HK-2 (cell line): ENCODE results near the gene SMIM9.
"Not testable (repeated sequence)": the region's sequence is repeated elsewhere in the genome, so short reads cannot be mapped to it uniquely, and the experiment has no call there.

Source experiments
- DNase-seq: peaks from one replicate; pipeline ENCODE4 v3.0.0-alpha.2; 2018; ENCODE audit not compliant: unreplicated experiment

The SMIM9 gene

GRCh38 chrX:154834562-154834961 is at the start of gene SMIM9:
TSS of gene SMIM9 (minus strand) at chrX:154834662. CDS start at chrX:154830856, 3,806 bp downstream.
- no peak for DNase-seq

GRCh38 chrX:154884069-154884468 is 49.6 kb upstream of the SMIM9 start:
- not testable (repeated sequence) for DNase-seq

DNA sequence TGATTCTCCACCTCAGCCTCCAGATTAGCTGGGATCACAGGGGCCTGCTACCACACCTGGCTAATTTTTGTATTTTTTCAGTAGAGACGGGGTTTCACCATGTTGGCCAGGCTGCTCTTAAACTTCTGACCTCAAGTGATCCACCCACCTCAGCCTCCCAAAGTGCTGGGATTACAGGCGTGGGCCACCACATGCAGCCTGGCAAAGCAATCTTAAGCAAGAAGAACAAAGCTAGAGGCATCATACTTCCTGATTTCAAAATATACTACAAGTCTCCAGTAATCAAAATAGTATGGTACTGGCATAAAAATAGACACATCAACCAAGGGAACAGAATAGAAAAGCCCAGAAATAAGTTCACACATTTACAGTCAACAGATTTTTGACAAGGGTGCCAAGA is 38.9 kb upstream of the SMIM9 start:
- no peak for DNase-seq

DNA sequence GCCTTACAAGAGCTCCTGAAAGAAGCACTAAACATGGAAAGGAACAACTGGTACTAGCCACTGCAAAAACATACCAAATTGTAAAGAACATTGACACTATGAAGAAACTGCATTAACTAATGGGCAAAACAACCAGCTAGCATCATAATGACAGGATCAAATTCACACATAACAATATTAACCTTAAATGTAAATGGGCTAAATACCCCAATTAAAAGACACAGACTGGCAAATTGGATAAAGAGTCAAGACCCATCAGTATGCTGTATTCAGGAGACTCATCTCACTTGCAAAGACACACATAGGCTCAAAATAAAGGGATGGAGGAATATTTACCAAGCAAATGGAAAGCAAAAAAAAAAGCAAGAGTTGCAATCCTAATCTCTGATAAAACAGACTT is 34.1 kb upstream of the SMIM9 start:
- DNase-seq = not testable (repeated sequence)

- no peak for DNase-seq
These were observed 20.8 kb upstream of the SMIM9 start for GRCh38 chrX:154855256-154855655.

GRCh38 chrX:154850957-154851611 is 16.6 kb upstream of the SMIM9 start:
- DNase-seq = no peak

DNA sequence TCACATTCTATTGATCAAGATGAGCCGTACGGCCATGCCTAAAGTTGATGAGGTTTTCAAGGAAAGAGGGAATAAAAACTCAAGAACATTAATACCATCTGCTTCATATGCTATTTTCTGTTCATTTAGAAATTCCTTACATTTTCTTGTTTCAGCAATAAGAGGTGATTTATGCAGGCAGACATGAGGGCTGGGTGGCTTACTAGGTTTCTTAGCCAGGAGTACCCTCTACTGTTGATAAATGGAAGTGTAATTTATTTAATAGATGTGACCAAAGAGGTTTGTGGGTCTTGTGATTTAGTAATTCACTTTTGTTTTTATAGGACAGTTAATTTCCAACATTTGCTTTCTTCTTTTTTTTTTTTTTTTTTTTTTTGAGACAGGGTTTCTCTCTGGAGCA is 6.4 kb upstream of the SMIM9 start:
- DNase-seq = no peak

GRCh38 chrX:154836163-154836562 is 1.7 kb upstream of the SMIM9 start:
- DNase-seq = no peak

- no peak for DNase-seq
These were observed 652 bp downstream of the SMIM9 start for GRCh38 chrX:154833746-154834274.

DNA sequence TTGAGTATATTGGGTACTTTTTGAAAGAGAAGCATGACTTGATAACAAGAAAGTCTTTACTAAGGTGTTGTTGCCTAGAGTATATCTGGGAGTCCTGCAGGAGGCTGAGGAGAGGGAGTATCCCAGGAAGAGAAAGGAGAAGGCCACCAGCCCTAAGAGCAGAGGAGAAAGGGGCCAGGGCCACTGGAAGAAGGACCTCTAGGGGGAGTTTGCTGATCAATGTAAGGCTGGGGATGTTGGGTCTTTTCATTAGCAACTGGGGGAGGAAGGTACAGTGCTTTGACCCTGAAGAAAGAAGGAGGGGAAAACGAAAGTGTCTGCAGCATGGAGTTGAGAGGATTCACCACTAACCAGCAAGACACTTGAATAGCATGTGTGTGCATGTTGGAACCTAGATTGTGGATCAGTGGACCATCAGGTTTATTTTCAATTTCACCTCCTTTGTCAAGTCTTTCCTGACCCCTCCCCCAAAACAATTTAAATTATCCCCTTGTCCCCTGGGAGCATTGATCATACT is 4.5 kb downstream of the SMIM9 start:
- no peak for DNase-seq

GRCh38 chrX:154829134-154829533 is 5.3 kb downstream of the SMIM9 start:
- no peak for DNase-seq

DNA sequence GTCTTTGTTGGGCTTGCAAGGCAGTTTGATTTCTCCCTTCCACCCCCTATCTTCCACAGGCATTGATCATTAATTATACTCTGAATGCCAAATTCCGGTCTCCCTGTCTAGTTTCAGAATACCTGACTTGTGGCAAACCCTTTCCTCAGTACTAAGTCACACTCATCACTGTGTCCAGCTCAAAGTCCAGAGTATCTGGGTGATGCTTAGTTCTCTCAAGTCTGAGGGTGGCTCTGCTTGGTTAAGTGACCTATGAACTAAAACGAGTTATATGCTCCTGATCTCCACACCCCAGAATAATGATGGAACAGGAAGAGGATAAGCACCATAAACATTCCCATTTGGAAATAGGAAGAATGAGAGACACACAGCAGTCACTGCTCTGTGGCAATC is 6.5 kb downstream of the SMIM9 start:
- no peak for DNase-seq

DNA sequence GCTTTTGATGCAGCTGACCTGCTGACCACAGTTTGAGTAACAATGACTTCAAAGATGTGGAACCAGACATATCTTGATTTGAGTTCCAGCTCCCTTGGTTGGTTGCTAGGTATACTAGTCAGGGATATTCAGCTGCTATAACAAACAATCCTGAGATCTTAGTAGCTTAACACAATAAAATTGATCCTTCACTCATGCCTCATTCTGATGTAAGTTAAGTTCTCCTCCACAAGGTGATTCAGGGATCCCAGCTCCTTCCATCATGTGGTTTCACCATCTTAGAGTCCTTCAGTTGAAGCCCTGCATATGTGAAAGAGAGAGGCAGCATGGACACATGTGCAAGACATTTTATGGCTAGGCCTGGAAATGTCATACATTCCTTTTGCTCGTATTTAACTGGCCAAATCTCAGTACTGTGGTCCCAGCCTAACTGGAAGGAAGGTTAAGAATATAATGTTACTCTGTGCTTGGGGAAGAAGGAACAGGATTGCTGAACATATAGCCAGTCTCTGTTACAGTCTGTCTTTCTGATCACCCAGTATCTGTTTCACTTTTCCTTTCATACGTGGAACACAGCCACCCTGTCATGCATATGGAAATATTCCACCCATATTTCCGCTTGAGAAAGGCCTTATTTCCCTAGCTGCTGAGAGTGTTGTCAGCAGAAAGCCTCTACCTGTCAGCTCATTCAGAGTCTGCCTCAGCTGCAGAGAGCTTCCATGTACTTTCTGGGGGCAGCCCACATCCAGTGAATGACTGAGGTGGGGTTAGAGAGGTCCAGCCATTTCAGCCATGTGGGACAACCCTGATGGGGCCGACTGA is 7.1 kb downstream of the SMIM9 start:
- DNase-seq = no peak

GRCh38 chrX:154825586-154825985 is 8.9 kb downstream of the SMIM9 start:
- DNase-seq = not testable (repeated sequence)

- no peak for DNase-seq
These were observed 9.8 kb downstream of the SMIM9 start for GRCh38 chrX:154824638-154825037.

- no peak for DNase-seq
These were observed 12.4 kb downstream of the SMIM9 start for GRCh38 chrX:154822029-154822428.

GRCh38 chrX:154821523-154821922 is 12.9 kb downstream of the SMIM9 start:
- no peak for DNase-seq

GRCh38 chrX:154819771-154820341 is 14.6 kb downstream of the SMIM9 start:
- no peak for DNase-seq

- no peak for DNase-seq
These were observed 15.3 kb downstream of the SMIM9 start for GRCh38 chrX:154818916-154819770.

DNA sequence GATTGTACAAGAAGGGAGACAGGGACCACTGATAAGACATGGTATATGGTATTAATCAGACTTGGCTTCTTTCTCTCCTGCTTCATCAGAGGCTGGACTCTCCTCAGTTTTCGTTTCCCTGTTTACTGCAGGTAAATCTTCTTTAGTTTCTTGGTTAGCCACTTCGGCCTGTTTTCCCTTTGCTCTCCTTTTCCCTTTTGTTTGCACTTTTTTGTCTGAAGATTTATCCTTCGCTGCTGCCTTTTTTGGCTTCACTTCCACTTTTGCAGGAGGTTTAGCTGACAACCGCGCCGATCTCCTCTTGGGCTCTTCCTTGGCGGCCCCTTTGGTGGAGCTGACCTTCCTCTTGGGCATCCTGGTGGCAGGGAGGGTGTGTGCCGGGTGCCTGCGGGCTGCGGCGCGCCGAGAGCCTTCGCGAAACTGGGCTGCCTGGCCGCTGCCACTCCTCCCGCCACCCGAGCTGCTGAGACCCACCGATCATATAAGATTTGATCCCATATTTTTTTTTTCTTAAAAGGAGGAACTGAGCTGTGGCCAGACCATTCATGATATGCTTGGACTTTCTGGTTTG is 17.3 kb downstream of the SMIM9 start:
- DNase-seq = not testable (repeated sequence)

DNA sequence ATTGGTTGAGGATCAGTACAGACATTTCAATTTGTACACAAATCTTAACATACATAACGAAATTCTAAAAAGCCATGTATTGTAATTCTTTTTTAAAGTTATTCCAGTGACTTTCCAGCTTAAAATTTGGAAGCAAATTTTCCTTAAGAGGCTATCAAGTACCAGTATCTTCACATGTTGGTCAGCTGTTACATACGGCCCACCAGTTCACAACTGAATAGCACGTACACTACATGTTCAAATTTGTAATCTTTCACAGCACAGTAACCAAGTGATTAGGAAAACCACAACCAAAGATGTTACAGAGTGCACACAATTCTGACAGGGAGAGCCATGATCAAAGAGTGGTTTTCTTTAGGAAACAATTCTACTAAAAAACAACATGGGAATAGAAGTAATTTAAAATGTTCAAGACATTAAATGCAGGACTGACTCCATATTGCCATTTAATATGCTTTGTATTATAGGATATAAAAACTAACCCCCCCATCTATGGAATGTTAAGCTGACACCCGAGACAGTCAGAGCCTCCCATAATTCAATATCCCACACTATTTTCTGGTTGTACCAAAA is 18.1 kb downstream of the SMIM9 start:
- DNase-seq = not testable (repeated sequence)
